Fibroblast of skin of right biceps (primary cell): ENCODE results near the gene KRR1.
A peak's percentile ranks its signal among the peaks of the same experiment; 100 is the strongest.
"Not testable (repeated sequence)": the region's sequence is repeated elsewhere in the genome, so short reads cannot be mapped to it uniquely, and the experiment has no call there.

Source experiments
- DNase-seq: peaks from one replicate; pipeline ENCODE4 v3.0.0-alpha.2; 2013

The KRR1 gene

GRCh38 chr12:75522124-75522523 is 10.7 kb upstream of the KRR1 start:
- DNase-seq, result not testable (repeated sequence)

- DNase-seq, result not testable (repeated sequence)
These were observed 9.8 kb upstream of the KRR1 start for GRCh38 chr12:75521224-75521623.

GRCh38 chr12:75509621-75510020 is 1.8 kb downstream of the KRR1 start:
- DNase-seq, result no peak

- DNase-seq, result no peak
These were observed 3.2 kb downstream of the KRR1 start for GRCh38 chr12:75508159-75508558.

GRCh38 chr12:75507086-75507485 is 4.3 kb downstream of the KRR1 start:
- no peak for DNase-seq

- DNase-seq, result peak; percentile 33
These were observed 5.6 kb downstream of the KRR1 start for GRCh38 chr12:75505706-75506312.

GRCh38 chr12:75503866-75504265 is 7.5 kb downstream of the KRR1 start:
- DNase-seq, result no peak

- no peak for DNase-seq
These were observed 8.0 kb downstream of the KRR1 start for GRCh38 chr12:75503459-75503858.

GRCh38 chr12:75491169-75491568 is 20.2 kb downstream of the KRR1 start:
- DNase-seq, result no peak

- peak; percentile 58 for DNase-seq
These were observed 21.7 kb downstream of the KRR1 start for GRCh38 chr12:75489613-75490210.

GRCh38 chr12:75489187-75489586 is 22.2 kb downstream of the KRR1 start:
- no peak for DNase-seq

GRCh38 chr12:75488553-75488952 is 22.9 kb downstream of the KRR1 start:
- peak; percentile 49 for DNase-seq

GRCh38 chr12:75487308-75487707 is 24.1 kb downstream of the KRR1 start:
- DNase-seq, result no peak

- DNase-seq, result not testable (repeated sequence)
These were observed 27.0 kb downstream of the KRR1 start for GRCh38 chr12:75484450-75484849.

- no peak for DNase-seq
These were observed 28.0 kb downstream of the KRR1 start for GRCh38 chr12:75483431-75483830.

- peak; percentile 36 for DNase-seq
These were observed 28.8 kb downstream of the KRR1 start for GRCh38 chr12:75482646-75483045.

- peak; percentile 63 for DNase-seq
These were observed 29.6 kb downstream of the KRR1 start for GRCh38 chr12:75481774-75482173.

- no peak for DNase-seq
These were observed 30.2 kb downstream of the KRR1 start for GRCh38 chr12:75481013-75481705.

- peak; percentile 99 for DNase-seq
These were observed 30.9 kb downstream of the KRR1 start, which contains the start of gene GLIPR1 for GRCh38 chr12:75480469-75480949. TSS of gene GLIPR1 (plus strand) at chr12:75480755. CDS start at chr12:75480881, 126 bp downstream.

- peak; percentile 78 for DNase-seq
These were observed 31.4 kb downstream of the KRR1 start for GRCh38 chr12:75479963-75480461.

- peak; percentile 69 for DNase-seq
These were observed 33.2 kb downstream of the KRR1 start for GRCh38 chr12:75478116-75478794.

- DNase-seq, result no peak
These were observed 34.3 kb downstream of the KRR1 start for GRCh38 chr12:75477137-75477536.

- peak; percentile 36 for DNase-seq
These were observed 35.3 kb downstream of the KRR1 start for GRCh38 chr12:75476071-75476470.
